HG03439 (cell line): ENCODE data around the gene ABCC11.

Experiments used
- ATAC-seq: cut with Tn5 transposase; IDR thresholded peaks from one replicate; pipeline ENCODE4 v1.9.1; 2021; ENCODE audit warnings: mild to moderate bottlenecking, moderate library complexity; ENCODE audit not compliant: unreplicated experiment

The ABCC11 gene

DNA sequence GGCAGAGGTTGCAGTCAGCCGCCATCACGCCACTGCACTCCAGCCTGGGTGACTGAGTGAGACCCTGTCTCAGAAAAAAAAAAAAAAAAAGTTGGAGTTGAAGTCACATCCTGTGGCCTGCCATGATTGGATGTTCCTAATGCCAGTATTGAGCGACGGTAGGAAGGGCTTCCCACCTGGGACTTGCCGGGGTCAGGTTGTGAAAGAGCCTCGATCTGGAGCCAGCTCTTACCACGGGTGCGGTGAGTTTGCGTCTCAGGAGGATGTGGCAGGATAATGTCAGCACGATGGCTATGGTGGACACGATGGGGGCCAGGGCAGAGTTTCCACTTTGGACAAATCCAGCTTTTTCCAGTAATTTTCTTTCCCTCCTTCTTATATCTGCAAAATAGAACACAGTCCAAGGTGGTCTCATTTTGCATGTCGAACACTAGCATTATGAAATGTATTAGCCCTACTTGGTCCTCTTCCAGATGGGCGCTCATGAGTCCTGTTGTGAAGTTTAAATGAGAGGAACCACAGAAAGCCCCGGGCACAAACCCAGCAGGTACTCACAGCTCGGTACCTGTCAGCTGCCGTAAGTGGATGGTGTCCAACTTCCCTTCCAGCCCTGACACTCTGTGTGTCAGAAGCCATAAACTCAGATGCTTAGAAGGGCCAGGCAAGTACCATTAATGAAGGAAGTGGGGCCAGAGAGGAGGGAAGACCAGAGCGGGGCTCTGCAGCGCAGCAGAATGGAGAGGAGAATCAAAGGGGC, 113.7 kb downstream of the ABCC11 start:
- ATAC-seq, result no peak

GRCh38 chr16:48132696-48133095, 114.6 kb downstream of the ABCC11 start:
- ATAC-seq, result no peak

DNA sequence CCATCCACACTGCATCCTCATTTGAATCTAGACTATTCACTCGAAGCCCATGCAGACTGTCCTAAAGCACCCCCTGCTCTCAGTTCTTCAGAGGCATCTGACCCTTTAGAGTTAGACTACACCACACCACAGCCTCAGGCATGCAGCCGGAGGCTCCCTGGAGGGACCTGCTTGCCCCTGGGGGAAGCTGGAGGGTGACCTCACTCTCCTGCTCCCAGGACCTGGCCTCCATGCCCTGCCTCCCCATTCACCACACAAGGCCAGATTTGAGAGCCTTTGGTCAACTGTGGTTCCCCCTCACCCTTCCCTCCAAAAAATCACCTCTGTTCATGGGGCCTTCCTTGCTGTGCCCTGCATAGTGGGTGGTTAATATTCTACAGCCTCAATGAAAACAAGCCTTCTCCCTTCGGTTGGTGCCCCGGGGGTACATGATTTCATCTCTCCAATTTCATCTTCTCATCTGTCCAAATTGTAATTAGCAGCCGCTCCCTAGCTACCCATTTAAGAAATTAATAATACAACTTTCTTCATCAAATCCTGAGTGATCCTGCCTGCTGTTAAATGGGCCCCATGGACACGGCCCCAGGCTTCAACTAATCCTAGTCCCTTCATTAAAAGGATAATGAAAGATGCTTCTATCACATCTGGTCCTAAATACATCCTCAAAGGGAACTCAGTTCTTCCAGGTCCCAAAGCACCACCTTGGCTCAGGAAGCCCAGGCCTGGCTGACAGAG, 116.0 kb downstream of the ABCC11 start:
- no peak for ATAC-seq

- no peak for ATAC-seq
These were observed 117.4 kb downstream of the ABCC11 start for GRCh38 chr16:48129926-48130325.

DNA sequence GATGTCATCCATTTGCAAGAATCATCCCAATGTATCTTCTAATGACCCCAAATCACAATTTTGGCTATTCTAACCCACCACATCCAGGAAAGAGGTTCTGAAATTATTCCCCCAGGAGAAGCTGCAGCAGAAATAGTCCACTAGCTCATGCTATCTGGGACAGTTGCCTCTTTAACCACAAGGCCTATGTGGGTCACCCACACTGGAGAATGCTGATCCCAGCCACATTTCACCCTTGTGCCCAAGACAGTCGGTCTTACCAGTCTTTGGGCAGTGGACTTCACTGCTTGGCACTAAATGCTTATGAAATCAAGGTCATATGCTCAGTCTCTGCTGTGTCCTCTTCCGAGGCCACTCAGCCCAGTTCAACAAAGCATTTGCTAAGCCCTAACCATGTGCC, 118.6 kb downstream of the ABCC11 start:
- ATAC-seq, result no peak

GRCh38 chr16:48126801-48127644, 120.3 kb downstream of the ABCC11 start:
- no peak for ATAC-seq

GRCh38 chr16:48125888-48126287, 121.5 kb downstream of the ABCC11 start:
- ATAC-seq, result no peak

- no peak for ATAC-seq
These were observed 123.1 kb downstream of the ABCC11 start for GRCh38 chr16:48124266-48124665.

GRCh38 chr16:48123104-48123788, 124.1 kb downstream of the ABCC11 start:
- peak; percentile 77 for ATAC-seq

DNA sequence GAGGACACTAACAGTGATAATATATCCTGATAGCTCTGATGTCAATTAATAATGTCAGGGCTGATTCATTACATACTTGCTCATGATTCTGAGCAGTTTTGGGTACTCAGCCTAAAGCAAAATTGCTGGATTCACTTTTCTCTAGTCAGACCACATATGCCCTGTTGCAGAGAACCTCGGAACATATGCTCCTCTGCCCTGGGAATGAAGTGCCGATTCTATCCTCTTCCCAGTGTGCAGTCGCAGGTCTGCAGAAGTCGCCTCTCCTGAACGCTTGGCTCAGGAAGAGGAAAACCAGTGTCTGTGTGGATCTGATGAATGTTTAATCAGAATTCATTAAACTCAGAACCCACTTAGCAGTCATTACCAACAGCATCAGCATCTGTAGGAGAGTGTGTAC, 126.1 kb downstream of the ABCC11 start:
- no peak for ATAC-seq

- ATAC-seq, result no peak
These were observed 128.5 kb downstream of the ABCC11 start for GRCh38 chr16:48118841-48119240.

GRCh38 chr16:48117217-48118105, 129.9 kb downstream of the ABCC11 start:
- no peak for ATAC-seq
